Measurements from ENCODE around the gene CCL16.

- no peak for TF ChIP-seq CTCF (IDR thresholded peaks at IDR 0.05)
- no peak for TF ChIP-seq POLR2A (IDR thresholded peaks at IDR 0.05)
Measured at GRCh38 chr17:35931794-35932425, 49.4 kb downstream of the CCL16 start.
